Activated CD4-positive, CD25-positive, alpha-beta regulatory T cell (primary cell): ENCODE results near the gene ZNF784.
"Not testable (repeated sequence)": the region's sequence is repeated elsewhere in the genome, so short reads cannot be mapped to it uniquely, and the experiment has no call there.

Experiments
- DNase-seq, 4 experiments: peaks; one replicate each; lab custom pipeline; 2025; lab: John Stamatoyannopoulos, UW

ZNF784 gene

DNA sequence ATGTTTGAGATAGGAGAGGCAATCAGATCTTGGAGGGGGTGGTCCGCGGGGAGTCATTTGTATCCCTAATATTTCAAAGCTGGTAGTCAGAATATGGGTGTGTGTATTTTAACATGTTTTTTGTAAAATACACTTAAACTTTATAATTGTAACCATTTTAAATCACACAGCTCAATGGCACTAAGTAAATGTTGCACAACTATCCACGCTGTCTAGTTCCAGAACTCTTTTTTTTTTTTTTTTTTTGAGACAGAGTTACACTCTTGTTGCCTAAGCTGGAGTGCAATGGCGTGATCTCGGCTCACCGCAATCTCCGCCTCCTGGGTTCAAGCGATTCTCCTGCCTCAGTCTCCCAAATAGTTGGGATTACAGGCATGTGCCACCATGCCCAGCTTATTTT is 40.5 kb downstream of the ZNF784 start:
- not testable (repeated sequence) for DNase-seq

GRCh38 chr19:55582284-55582683 is 42.1 kb downstream of the ZNF784 start:
- not testable (repeated sequence) for DNase-seq

DNA sequence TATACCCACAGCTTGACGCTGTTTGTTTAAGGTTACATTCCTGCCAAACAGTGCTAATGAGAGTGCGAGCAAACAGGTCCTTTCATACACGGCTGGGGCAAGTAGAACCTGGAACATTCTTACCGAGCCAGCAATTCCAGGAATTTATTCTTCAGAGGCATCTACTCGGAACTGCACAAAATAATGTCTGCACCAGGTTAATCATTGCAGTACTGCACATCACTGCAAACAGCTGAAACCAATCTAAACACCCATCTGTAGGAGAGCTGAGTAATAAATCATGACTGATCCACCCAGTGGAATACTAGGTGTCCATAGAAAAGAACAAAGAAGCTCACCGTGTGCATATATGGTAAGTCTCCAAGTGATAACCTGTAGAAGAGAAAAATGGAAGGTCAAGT is 42.5 kb downstream of the ZNF784 start:
- DNase-seq = no peak

DNA sequence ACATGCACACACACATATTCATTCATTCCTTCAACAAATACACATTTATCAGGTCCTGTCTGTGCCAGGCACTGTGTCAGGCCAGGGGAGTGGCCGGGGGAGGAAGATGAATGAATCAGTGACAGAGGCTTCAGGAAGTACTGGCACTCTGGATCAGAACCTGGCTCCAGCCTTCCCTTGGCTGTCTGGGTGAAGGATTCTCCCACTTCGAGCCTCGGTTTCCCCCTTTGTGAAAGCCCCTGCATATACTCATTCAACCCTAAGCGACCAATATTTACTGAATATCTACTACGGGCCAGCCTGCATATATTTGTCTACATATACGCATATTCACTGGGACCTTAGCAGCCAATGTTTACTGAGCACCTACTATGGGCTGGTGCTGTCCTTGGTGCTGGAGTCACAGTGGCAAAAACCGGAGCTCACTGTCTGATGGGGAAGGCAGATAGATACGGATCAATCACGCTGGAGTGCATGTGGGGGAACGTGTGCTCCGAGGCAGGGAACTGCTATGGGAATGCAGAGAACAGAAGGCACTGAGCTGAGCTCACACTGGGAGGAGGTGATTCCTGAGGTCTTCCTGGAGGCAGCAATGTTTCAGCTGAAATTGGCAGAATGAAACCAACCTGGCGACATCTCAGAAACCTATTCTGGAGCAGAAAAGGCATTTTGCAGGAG is 43.1 kb downstream of the ZNF784 start:
- no peak for DNase-seq

DNA sequence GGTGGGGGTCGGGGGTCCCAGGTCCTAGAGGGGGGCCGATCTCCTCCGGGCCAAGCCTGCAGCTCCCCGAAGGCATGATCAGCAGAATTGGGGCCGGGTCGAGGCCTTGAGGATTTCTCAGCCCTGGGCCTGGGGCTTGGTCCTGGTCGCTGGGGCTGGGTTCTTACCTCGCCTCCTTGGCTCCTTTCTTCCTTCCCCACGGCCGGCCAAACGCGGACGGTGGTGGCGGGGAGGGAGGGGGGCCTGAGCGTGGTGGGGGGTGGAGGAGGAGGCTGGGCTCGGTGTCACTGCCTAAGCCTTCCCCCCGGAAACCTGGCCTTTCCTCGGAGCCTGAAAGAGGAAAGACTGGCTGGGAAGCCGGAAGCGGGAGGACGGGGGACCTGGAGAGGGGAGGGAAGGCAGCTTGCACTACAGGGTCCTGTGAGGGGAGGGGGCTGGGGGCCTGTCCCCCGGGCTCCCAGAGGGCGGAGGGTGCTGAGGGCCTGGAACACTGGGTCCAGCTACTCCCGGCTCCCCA is 43.7 kb downstream of the ZNF784 start, which contains the start of gene ZNF579:
TSS of gene ZNF579 (minus strand) at position 221 of the 517 bp plus-strand sequence. CDS start 1,209 bp downstream, outside the sequence.
- peak; percentile 37 to 75 (median 58) for DNase-seq

DNA sequence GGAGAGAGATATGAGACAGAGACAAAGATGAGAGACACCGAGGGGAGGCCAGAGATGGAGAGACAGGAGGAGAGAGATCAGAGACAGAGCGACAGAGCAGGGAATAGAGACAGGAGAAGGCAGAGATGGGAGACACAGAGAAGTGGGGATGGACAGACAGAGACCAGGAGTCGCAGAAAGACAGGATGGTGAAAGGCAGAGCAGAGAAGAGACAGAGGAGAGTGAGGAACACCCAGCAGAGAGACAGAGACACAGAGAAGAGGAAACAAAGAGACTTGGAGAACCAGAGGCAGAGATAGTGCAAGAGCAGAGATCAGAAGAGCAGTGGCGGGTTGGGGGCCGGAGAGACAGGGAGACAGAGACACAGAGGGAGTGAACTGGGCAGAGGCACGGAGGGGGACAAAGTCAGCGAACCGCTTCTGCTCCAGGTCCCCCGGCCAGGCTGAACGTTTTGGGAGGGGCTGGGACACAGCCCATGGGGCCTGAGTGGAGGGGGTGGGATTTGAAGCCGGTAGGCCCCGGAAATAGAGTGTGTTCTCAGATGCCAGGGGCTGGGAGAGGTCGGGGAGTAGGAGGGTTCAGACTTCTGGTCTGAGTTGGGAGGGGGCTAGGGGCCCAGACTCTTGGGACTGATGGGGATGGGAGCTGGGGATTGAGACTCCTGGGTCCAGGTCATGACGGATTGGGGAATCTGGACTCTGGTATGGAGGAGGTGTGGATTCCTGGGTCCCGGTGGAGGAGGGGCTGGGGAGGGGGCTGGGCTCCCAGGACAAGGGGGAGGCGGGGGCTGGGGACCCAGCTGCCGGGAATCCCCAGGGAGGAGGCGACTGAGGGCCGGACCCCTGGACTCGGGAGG is 44.4 kb downstream of the ZNF784 start:
- no peak for DNase-seq

DNA sequence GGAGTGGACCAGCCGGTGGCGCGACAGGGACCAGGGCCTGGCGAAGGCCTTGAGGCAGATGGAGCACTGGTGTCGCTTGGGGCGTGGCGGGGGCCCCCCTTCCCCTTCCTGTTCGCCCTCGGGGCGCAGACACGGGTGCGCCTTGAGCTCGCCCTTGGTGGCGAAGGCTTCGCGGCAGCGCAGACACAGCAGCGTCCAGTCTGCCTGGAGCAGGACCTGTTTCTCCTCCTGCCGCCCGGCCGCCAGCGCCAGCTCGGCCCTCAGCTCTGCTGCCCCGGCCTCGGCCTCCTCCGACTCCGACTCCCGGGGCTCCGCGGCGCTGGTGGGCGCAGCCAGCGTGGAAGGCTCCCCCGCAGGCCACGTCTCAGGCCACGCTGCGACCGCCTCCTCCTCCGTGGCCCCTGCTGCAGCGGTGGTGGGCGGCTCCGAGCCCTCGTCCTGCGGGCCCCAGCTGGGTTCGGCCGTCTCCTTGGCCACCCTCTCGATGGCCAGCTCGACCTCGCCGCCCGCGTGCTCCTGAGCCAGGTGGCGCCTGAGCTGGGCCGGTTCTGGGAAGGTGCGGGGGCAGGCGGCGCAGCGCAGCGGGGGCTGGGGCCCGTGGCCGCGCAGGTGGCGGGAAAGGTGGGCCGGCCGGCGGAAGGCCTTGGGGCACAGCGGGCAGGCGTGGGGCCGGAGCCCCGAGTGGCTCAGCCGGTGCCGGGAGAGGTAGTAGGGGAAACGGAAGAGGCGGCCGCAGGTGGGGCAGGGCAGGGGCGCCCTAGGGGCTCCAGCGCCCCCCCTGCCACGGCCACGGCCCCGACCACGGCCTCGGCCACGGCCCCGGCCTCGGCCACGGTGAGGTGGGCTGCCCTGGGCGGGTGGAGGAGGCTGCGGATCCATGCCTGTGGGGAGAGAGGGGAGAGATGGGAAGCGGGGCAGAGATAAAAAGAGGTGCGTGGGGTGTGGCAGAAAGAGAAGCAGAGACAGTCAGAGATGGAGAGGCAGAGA is 45.3 kb downstream of the ZNF784 start:
- DNase-seq = no peak

DNA sequence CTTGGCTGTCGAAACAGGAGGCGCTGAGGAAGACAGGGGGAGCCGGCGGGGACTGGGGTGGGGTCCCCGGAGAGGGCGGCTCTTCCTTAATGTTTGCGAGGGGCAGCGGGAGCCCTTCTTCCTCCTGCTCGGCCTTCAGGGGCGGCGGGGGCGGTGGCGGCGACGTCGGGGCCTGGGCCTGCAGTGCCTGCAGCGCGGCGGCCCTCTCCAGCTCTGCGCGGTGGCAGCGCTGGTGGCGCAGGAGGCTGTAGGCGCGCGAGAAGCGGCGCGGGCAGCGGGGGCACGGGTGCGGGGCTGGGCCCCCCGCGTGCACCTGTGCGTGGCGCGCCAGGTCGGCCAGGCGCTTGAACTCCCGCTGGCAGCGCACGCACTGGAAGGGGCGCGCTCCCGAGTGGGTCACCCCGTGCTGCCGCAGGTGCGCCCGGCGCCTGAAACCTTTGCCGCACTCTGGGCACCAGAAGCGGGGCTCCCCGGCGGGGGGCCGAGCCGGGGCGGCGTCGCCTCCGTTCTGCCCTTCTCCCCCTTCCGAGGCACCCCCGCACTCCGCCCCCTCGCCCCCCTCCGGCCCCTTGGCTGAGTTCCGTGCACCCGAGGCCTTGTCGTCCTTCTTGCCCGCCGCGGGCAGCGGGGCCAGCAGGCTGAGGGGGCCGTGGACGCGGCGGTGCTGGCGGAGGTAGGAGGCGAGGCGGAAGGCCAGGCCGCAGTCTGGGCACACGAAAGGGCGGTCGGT is 46.2 kb downstream of the ZNF784 start:
- DNase-seq = no peak

GRCh38 chr19:55576746-55577145 is 47.6 kb downstream of the ZNF784 start:
- DNase-seq = no peak

DNA sequence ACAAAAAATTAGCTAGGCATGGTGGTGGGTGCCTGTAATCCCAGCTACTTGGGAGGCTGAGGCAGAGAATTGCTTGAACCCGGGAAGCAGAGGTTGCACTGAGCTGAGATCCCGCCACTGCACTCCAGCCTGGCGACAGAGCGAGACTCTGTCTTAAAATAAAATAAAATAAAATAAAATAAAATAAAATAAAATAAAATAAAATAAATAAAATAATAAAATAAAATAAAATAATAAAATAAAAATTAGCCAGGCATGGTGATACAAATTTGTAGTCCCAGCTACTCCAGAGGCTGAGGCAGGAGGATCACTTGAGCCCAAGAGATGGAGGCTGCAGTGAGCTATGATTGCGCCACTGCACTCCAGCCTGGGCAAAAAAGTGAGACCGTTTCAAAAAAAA is 50.4 kb downstream of the ZNF784 start:
- not testable (repeated sequence) for DNase-seq
